DMS53 treated with DMSO at 0.1 percent for 48 hours (cell line): Measurements from ENCODE around the gene LSM2.
"Not testable (repeated sequence)": the region's sequence is repeated elsewhere in the genome, so short reads cannot be mapped to it uniquely, and the experiment has no call there.

Experiments
- DNase-seq: peaks from one replicate; lab custom pipeline; 2025; ENCODE audit not compliant: unreplicated experiment; lab: John Stamatoyannopoulos, UW

The LSM2 gene

DNA sequence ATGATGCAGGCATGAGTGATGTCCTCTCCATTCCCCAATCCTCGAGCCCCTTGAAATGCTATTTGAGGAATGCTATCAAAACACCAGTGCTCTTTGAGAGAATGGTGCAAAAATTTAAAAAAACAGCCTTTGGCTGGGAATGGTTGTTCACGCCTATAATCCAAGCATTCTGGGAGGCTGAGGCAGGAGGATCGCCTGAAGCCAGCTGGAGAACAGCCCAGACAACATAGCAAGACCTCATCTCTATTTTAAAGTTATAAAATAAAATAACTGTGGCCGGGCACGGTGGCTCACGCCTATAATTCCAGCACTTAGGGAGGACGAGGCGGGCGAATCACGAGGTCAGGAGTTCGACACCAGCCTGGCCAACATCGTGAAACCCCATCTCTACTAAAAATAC lies 7.0 kb downstream of the LSM2 start:
- DNase-seq = no peak

DNA sequence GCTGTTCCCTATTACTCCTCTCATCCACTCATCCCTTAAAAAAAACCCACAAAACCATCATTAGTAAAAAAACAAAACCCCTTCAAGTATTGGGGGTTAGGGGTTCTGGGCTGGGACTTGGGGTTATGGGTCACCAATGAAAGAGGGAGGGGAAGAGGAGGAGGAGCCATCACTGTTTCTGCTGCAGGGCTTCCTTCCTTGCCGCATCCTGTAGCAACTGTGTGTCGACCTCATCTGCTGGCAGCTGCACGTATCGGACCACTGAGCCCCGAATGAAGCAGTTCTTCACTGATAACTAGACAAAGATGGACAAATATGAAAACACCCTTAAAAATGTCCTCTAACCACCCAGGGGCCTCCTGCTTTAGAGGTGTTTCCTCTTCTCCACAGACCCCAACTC lies 9.2 kb downstream of the LSM2 start:
- DNase-seq = no peak

DNA sequence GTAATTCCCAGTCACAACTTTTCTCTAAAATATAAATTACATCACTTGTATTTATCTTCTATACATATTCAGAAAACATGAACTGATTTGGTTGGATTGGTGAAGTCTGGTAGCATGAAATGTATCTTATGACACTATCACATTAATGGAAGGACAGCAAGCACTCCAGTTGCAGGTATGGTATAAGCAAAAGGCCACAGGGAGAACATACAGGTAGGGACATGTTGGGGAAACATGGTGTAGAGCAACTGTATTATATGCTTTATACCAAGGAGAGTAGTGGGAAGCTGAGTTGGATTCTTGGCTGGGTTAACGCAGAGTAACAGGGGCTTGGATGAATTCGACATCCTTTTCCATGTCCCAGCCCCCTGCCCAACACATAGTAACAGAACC lies 9.8 kb downstream of the LSM2 start:
- DNase-seq = no peak

DNA sequence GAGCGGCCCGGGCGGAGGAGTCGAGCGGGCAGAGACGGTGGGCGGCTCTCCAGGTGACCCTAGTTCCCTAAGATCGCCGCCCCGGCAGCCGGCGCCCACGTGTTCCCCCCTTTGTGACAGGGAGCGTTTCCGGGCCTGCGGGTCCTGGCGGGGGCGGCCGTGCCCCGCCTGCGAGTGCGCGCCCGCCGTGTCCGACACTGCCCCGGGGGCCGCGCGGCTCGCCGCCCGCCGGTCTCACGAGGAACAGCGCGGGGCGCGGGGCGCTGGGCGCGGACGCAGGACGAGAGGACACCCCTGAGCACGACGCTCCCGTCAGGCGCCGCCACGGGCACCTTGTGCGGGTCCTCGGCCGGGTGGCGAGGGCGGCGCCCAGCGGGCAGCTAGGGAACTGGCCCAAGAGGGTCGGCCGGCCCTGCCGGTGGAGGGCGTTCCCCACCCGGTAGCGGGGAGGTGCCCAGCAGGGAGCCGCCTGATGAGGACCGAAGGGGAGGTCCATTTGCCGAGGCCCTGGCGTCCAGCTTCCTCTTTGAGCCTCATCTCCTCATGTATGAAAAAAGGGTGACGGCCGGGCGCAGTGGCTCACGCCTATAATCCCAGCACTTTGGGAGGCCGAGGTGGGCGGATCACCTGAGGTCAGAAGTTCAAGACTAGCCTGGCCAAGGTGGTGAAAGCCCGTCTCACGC lies 11.0 kb downstream of the LSM2 start, which contains the start of gene VARS1:
Gene VARS1, minus strand, starts transcription at position 137 of the 683 bp plus-strand sequence. CDS start 535 bp downstream, outside the sequence.
- DNase-seq = peak; percentile 95

DNA sequence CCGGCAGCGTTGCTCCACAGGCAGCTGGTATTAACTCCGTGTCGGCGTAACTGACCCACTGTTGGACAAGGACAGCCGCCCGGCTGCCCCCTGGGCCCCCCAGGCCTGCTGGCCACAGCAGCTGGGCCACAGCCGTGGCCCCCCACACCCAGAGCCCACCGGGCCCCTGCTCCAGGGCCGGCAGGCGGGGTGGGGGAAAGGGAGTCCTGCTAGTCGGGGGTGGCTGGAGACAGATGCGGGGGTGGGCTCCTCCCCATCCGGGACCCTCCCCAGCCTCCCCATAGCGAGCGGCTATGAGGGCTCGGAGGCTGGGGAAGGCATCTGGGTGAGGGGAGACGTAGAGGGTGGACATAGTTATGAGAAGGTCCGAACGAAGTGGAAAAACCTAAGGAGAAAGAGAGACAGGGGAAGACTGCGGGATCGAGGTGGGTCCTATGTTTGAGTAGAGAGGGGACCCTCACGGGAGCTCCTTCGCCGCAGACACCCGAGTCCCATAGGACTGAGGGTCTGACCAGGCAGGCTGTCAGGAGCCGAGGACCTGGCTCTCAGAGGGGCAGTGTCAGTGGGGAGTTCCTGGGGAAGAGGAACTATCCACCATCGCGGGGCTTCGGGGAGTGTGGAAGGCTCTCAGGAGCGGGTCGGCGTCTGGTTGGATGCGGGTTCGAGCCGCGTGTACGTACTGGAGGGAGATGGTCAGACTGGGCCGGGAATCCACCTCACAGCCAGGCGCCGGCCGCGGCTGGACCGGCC lies 11.7 kb downstream of the LSM2 start:
- peak; percentile 27 for DNase-seq

DNA sequence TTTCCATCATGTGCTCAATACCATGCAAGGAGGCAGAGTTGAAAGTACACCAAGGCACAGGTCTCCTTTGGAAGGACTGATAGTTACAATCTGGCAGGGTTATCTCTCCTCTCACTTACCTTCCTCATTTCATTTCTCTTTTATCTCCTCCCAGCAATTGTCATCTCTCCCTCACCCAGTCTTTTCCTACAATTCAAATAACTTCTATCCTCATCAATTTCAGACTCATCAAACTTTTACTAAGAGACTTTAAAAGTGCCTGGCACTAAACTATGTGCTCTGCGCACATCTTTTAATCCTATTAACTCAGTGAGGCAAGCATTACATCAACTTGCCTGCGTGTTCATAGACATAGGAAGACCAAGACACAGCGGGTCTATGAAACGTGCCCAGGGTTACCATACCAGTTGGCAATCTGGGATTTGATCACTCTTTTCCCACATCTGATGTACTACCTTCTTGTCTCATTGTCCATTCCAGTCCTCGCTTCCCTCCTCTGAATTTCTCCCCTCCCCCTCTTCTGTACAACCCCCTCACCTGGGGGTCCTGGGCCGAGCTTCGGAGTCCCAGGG lies 12.4 kb downstream of the LSM2 start:
- DNase-seq = peak; percentile 8

DNA sequence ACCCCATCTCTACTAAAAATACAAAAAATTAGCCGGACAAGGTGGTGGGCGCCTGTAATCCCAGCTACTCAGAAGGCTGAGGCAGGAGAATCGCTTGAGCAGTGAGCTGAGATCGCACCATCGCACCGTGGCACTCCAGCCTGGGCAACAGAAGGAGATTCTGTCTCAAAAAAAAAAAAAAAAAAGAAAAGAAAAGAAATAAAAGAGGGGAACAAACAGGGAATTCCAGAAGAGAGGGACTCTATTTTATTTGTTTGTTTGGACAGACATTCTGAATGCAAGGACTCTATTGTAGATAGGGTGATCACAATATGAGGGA lies 12.9 kb downstream of the LSM2 start:
- not testable (repeated sequence) for DNase-seq

DNA sequence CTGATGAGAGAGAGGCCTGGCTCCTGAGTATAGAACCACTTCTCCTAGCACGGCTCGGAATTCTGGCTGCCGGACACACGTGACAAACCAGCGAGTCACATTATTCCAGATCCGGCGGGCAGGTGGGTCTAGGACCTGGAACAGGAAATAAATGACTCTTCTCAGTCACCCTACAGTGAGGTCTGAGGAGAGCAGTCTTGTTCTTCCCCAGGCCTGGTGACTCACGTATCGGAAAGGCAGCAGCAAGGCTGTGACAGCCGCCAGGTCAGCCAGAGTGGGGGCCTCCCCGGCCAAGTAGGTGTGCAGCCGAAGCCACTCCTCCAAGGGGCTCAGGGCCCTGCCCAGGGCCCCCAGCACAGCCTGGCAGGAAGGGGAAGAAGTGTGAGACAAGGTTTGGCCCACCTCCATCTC lies 14.0 kb downstream of the LSM2 start:
- no peak for DNase-seq

DNA sequence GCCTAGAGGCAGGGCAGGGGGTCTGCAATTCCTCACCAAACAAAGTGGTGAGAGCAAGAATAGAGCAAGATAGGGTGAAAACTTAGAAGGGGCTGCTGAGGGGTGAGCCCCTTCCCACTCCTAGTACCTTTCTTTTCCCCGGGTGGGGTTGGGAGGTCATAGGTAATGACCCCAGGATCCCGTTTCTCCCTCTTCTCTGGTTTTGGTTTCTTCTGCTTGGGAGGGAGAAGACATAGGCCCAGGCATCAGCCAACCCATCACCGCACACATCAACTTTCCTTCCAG lies 14.7 kb downstream of the LSM2 start:
- DNase-seq = no peak

DNA sequence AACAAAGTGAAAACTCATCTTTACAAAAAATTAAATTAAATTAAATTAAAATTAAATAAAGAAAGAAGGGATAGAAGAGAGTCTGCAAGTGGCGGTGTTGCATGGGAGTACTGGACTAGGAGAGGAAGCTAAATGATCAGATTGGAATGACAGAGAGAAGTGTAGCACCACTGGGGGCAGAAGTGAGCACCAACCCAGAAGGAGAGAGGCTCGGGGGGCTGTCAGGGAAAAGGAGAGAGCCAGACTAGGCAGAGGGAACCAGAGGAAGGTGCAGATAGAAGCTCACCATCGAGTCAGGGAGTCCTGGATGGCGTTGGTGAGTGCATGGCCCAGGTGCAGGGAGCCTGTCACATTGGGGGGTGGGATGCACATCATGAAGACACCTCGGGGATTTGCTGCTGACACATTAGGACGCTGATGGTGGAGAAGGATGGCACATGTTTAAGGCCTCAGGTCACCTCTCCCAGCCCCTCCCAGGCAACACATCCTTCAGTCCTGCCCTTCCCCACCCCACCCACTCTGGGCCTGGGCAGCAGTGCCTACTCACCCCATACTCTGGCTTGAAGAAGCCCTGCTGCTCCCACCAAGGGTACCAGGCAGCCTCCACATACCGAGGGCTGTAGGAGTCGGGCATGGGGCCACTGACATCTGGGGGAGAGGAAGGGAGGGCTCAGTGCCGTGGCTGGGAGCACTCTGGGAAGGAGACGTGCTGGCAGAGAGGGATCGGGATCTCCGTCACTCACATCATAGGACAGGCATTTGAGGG lies 15.3 kb downstream of the LSM2 start:
- DNase-seq = no peak

DNA sequence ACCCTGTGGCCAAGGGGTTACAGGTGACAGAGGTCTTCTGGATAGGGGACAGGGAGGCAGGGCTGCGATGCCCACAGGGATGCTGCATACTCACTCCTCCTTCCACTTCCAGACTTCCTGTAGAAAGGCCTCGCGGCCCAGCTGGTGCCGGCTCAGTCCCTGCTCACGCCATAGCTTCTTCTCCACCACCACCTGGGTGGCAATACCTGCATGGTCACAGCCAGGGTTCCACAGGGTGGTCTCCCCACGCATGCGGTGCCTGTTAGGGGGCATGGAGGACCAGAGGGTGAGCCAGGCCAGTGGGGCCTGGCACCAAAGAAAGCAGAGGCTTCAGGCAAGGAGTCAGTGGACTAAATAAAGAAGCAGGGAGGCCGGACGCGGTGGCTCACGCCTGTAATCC lies 21.3 kb downstream of the LSM2 start:
- DNase-seq = no peak

DNA sequence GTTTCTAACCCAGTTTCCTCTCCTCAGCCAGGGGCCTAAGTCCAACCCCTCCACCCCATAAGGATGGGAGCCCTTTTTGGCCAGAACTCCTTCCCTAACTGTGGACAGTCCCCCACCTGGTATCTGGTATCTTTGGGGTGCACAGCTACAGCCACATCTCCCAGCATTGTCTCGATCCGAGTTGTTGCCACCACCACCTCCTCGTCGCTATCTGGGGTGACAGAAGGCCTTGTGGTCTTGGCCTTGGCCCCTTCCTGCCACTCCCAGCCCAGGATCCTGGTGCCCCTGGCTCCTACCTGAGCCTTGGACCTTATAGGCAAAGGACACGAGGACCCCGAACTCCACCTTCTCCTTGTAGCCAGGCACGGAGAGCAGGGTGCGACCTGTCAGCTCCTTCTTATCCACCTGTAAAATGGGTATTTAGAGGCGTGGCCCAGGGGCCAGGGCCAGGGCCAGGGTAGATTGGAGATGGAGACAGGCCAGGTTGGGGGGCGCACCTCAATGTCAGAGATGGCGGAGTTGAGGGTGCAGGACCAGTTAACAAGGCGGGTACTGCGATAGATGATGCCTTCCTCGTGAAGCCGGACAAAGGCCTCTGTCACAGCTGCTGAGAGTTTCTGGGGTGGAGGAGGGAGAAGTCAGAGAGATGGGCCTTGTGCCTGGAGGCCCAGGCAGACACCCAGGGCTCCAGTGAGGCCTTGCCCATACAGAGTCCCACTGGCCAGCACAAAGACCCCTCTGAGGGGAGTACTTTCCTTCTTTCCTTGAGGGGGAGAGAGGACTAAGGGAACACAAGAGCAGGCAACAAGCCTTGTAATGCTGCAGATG lies 22.5 kb downstream of the LSM2 start:
- DNase-seq = no peak

DNA sequence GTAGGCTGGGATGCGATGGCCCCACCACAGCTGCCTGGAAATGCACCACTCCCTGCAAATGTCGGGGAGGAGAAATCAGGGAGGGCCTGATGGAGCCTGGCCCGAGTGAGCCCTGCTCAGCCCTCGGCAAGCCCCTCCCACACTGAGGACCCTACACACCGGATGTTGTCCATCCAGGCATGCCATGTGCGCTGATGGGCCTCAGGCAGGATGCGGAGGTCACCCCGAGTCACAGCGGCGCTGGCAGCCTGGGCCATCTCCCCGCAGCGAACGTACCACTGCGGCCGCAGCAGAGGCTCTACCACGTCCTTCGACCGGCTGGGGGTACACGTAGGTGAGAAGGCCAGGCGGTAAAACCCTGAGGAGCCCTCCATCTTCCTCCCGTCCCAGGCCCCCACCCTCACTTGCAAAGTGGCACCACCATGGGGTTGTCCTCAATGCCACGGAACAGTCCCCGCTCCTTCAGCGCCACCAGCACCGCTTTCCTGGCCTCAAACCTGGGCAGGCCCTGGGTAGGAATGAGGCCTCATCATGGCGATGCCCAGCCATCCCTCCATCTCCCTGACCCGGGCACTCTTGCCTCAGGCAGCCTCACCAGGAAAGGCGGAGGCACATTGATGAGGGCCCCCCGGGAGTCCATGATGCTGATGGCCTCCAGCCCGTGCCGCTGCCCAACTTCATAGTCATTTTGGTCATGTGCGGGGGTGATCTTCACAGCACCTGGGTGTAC lies 24.5 kb downstream of the LSM2 start:
- no peak for DNase-seq

DNA sequence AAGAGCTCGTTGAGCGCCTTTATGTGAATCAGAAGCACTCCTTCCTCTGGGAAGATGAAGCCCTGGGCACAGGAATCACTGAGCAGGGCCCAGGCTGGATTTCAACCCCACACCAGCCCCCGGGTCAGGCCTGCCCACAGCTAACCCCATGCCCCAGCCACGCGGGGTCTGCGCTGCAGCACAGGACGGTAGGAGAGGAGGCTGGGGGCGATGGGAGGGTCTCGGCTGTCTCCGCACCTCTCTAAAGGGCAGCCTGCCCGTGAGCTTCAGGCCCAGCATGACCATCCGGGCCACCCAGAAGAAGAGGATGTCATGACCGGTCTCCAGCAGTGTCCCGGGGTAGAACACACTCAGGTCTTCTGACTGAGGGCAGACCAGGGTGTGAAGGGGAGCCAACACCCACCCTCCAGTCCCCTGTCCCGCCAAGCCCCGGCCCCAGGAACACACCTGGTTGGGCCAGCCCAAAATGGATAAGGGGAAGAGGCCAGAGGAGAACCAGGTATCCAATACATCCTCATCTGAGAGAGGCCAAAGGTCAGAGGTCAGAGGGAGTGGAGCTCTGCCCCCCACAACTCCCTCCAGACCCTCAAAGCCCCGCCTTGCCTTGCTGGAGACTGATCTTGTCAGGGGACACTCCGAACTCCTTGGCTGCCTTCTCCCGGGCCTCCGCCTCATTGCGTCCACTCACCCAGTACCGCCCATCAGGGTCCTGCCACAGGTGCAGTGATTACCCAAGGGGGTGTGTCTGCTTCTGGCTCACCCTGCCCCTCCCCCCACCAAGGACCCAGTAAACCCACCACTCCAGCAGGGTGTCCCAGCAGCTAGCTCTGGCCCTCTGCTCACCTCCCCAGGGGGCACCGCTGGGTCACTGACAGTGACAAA lies 25.3 kb downstream of the LSM2 start:
- DNase-seq = no peak

DNA sequence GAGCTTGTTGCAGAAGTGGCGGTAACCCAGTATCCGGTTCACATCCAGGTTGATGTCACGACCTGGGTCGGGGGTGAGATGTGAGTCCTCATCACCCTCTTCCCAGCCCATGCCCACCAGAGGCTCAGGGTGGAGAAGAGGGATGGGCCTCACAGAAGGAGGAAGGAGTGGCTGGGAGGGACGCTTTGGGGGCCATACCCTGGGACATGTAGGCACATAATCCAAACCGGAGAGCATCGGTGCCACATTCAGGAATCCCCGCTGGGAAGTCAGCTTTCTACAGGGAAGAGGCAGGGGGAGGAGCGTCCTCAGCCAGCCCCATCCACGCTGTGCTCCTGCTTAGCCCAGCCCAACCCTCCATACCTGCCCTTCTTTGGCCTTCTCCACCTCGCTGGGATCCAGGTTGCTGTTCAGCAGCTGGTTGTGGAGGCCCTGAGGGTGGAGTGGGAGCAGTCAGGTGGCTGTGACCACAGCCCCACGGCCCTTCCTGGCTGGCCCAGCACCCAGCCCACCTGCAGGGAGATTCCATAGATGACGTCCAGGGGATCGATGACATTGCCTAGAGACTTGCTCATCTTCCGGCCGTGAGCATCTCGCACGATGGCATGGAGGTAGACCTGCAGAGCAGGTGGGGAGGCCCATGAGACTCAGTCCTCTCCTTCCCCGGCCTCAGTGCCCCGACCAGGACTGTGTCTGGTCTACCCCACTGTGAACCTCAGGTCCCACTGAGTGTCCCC lies 26.1 kb downstream of the LSM2 start:
- DNase-seq = no peak

DNA sequence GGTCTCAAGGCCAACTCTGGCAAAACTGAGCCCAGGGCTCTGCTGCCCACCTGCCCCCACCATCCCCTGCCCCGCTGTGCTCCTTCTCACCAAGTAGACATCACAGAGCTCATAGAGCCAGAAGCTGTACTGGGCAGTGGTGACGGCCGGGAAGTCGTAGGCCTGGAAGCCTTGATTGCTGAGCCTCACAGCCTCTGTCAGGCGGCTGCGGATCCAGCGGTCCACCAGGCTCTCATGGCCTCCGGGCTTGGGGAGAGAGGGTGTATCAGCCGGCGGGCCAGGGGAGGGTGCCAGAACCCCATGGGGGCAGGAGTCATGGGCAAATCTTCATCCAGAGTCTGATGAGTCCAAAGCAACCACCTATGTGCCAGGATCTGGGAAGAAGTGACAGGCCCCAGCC lies 26.9 kb downstream of the LSM2 start:
- DNase-seq = no peak

DNA sequence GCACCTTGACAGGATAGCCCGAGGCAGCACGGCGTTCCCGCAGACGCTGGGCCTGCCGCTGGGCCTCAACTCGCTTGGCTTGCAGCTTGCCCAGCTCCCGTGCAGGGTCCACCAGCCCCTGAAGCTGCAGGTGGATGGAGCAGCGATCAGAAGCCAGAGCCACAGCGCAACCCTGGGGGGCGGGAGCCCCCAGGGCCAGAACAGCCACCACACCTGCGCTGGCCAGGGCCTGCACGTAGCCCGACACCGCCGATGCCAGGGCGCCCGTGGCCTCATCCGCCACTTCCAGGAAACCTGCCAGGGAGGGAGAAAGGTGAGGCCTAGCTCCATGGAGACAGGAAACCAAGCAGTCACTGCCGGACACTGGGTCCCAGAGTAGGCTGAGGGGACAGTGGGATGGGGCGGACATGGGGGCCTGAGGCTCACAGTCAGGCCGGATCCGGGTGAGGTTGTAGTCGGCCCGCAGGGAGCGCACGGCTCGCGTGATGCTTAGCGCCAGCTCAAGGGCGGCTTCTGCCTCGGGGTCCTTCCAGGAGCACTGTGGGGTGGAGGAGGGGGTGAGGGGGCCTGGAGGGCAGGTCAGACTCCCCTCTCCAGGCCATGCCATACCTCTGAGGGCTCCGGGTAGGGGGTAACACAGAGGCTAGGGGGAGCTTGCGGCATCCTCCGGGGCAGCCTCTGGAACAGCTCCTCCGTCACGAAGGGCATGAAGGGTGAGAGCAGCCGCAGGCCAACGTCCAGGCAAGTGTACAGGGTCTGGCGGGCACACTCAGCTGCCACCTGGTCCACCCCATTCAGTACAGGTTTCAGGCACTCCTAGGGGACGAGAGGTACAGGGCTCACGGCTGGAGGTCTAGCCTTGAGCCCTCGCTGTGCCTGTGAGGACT lies 27.5 kb downstream of the LSM2 start:
- DNase-seq = no peak

DNA sequence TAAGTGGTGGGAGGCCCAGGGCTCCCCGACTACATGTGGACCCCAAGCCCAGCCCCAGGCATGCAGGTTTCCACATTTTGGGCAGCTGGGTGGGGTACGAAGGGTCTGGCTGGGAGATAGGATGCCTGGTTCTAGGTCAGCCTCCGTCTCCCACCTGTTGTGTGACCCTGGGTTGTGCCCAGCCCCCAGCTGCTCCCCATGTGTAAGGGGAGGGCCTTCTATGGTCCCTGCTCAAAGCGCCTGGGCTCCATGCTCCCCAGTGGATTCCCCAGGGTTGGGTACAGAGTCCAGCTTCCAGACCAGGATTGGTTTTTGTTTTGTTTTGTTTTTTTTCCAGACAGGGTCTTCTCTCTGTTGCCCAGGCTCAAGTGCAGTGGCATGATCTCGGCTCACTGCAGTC lies 28.6 kb downstream of the LSM2 start:
- DNase-seq = no peak
